Omental fat pad (tissue), 4 donors: ENCODE measurements around the gene GCAT. TPM values are rescaled to one million over a fixed set of nuclear protein-coding genes. Genes with fewer than 3 reads are reported as not detected.

Experiments used
- ATAC-seq: fragments of 150-250 bp; one replicate; pipeline ENCODE4 v1.9.1; 2016; ENCODE audit warnings: mild to moderate bottlenecking, moderate library complexity; ENCODE audit not compliant: low FRiP score
- DNase-seq: peaks from one replicate; pipeline ENCODE4 v3.0.0-alpha.2; 2019; ENCODE audit warnings: low spot score
- total RNA-seq, 4 donors: library from RNA; depleted of rRNA; stranded (reverse); fragments of >200 nt; gene quantifications; one replicate each; pipeline ENCODE4 v1.1.0, GENCODE V29; 2016
- TF ChIP-seq, protein P1 (sequence below), 3 donors: fragments of 450-650 bp; IDR thresholded peaks; one replicate each; pipeline ENCODE4 v1.5.1; 2016 to 2017; ENCODE audit warnings: antibody characterized with exemption in 3 of 3, mild to moderate bottlenecking in 3 of 3, moderate library complexity in 2 of 3

Gene GCAT
- total RNA-seq, 4 donors from 2014 or later: 6.5 to 12.0 (median 8.9) TPM

DNA sequence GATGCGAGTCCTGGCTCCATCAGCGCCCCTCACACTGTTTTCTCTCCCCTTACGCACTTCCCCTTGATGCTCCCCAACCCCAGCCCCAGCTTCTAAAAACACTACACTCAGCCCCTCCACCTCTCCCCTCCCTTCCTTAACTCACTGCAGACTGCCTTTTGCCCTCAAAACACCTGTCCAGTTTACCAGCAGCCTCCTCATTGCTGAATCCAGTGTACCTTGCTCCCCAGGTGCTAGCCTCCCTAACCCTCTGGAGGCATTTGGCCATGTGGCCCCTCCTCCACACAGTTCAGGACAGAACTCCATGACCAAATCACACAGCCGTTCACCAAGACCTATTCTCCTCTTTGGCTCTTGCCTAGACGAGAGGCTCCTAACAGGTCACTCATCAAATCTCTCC is 12.6 kb downstream of the GCAT start:
- ATAC-seq (no peak), DNase-seq (no peak)
- TF ChIP-seq, protein P1, sequence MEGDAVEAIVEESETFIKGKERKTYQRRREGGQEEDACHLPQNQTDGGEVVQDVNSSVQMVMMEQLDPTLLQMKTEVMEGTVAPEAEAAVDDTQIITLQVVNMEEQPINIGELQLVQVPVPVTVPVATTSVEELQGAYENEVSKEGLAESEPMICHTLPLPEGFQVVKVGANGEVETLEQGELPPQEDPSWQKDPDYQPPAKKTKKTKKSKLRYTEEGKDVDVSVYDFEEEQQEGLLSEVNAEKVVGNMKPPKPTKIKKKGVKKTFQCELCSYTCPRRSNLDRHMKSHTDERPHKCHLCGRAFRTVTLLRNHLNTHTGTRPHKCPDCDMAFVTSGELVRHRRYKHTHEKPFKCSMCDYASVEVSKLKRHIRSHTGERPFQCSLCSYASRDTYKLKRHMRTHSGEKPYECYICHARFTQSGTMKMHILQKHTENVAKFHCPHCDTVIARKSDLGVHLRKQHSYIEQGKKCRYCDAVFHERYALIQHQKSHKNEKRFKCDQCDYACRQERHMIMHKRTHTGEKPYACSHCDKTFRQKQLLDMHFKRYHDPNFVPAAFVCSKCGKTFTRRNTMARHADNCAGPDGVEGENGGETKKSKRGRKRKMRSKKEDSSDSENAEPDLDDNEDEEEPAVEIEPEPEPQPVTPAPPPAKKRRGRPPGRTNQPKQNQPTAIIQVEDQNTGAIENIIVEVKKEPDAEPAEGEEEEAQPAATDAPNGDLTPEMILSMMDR (IDR thresholded peaks at IDR 0.05): no peak

GRCh38 chr22:37822079-37822833 is 14.5 kb downstream of the GCAT start:
- TF ChIP-seq, protein P1 (IDR thresholded peaks at IDR 0.05): no peak
- DNase-seq (no peak), ATAC-seq (no peak)

GRCh38 chr22:37823134-37823985 is 15.6 kb downstream of the GCAT start, which contains the start of gene GALR3:
TSS of gene GALR3 (plus strand) at chr22:37823382. CDS start at chr22:37823407, 25 bp downstream.
- DNase-seq (no peak), ATAC-seq (no peak)
- TF ChIP-seq, protein P1 (IDR thresholded peaks at IDR 0.05): no peak

- TF ChIP-seq, protein P1 (IDR thresholded peaks at IDR 0.05): no peak
- no peak for DNase-seq
- ATAC-seq: no peak
Observed at GRCh38 chr22:37824674-37825641, 17.2 kb downstream of the GCAT start.

- TF ChIP-seq, protein P1 (IDR thresholded peaks at IDR 0.05): no peak
- ATAC-seq (no peak), DNase-seq (no peak)
Observed at GRCh38 chr22:37827056-37827455, 19.3 kb downstream of the GCAT start.

DNA sequence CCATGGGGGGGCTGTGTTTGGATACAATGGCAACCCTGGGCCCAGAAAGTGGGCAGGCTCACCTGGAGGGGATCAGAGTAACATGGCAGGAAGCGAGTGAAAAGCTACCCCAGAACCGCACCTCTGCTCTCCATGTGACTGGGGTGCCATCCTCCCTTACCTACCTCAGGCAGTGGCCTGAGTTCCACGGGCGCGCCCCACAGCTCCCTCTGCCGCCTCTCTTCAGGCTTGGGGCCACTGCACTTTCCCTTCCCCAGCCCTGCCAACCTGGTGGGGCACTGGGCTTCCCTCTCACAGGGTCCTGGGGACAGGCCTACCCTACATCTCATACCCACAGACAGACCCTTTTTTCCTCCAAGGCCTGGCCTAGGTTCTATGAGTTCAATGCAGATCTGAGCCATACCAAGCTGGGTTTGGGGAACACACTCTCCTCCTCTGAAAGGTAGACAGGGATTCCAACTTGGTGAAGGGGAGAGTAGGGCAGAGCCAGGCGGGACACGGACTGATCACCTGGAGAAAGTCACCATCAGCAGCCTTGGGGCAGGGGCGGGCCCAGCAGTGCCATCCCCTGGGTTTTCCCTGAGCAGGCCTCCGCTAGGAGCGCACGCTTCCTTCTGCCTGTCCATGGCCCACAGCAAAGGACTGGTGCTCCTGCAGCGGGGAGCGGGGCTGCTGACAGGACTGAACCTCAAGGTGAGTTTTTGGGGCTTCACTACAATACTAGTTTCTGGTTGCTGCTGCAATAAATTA is 22.5 kb downstream of the GCAT start:
- no peak for DNase-seq
- no peak for ATAC-seq
- TF ChIP-seq, protein P1 (IDR thresholded peaks at IDR 0.05): no peak
